GM12864 (cell line): ENCODE measurements around the gene B4GALT5.
"Not testable (repeated sequence)": the region's sequence is repeated elsewhere in the genome, so short reads cannot be mapped to it uniquely, and the experiment has no call there.

ENCODE experiments used
- DNase-seq: peaks from one replicate; pipeline ENCODE4 v3.0.0-alpha.2; 2011; ENCODE audit warnings: low read depth
- H3K4me3 ChIP-seq: 2 replicates; pipeline ENCODE4 v1.5.1; 2011; ENCODE audit warnings: mild to moderate bottlenecking, low read depth, low read length, control low read depth
- TF ChIP-seq, protein P1 (sequence below): IDR thresholded peaks from 2 replicates; pipeline ENCODE4 v1.5.1; 2011; ENCODE audit warnings: low read depth, mild to moderate bottlenecking, moderate library complexity, low read length, control low read depth, inconsistent platforms; ENCODE audit errors: missing control alignments

The B4GALT5 gene

GRCh38 chr20:49737260-49737659, 23.6 kb upstream of the B4GALT5 start:
- TF ChIP-seq, protein P1, sequence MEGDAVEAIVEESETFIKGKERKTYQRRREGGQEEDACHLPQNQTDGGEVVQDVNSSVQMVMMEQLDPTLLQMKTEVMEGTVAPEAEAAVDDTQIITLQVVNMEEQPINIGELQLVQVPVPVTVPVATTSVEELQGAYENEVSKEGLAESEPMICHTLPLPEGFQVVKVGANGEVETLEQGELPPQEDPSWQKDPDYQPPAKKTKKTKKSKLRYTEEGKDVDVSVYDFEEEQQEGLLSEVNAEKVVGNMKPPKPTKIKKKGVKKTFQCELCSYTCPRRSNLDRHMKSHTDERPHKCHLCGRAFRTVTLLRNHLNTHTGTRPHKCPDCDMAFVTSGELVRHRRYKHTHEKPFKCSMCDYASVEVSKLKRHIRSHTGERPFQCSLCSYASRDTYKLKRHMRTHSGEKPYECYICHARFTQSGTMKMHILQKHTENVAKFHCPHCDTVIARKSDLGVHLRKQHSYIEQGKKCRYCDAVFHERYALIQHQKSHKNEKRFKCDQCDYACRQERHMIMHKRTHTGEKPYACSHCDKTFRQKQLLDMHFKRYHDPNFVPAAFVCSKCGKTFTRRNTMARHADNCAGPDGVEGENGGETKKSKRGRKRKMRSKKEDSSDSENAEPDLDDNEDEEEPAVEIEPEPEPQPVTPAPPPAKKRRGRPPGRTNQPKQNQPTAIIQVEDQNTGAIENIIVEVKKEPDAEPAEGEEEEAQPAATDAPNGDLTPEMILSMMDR = no peak
- H3K4me3 ChIP-seq = no peak overlapping the region
- DNase-seq = no peak

GRCh38 chr20:49729780-49730179, 16.1 kb upstream of the B4GALT5 start:
- TF ChIP-seq, protein P1 = no peak
- DNase-seq = no peak
- no peak overlapping the region for H3K4me3 ChIP-seq

- no peak overlapping the region for H3K4me3 ChIP-seq
- TF ChIP-seq, protein P1 = no peak
- no peak for DNase-seq
Measured at GRCh38 chr20:49727894-49728885, 14.5 kb upstream of the B4GALT5 start.

DNA sequence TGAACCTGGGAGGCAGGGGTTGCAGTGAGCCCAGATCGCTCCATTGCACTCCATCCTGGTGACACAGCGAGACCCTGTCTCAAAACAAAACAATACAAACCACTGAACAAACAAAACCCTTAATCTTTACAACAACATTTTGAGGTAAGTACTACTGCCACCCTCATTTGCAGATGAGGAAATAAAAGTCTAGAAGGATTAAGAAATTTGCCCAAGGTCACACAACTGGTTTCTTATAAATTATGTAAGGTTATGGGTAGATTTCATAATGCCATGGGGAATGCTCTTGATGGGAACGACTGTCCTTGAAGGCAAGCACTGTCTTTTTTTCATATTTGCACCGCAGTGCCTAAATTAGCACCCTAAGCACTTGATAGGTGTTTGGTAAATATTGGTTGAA, 13.8 kb upstream of the B4GALT5 start:
- TF ChIP-seq, protein P1 = no peak
- no peak for DNase-seq
- no peak overlapping the region for H3K4me3 ChIP-seq

- TF ChIP-seq, protein P1 = no peak
- no peak for DNase-seq
Measured at GRCh38 chr20:49725694-49726093, 12.0 kb upstream of the B4GALT5 start.

GRCh38 chr20:49725224-49725606, 11.5 kb upstream of the B4GALT5 start:
- DNase-seq, H3K4me3 ChIP-seq: not testable (repeated sequence)

More at GRCh38 chr20:49725694-49726093, 12.0 kb upstream of the B4GALT5 start:
- H3K4me3 ChIP-seq = no peak overlapping the region

DNA sequence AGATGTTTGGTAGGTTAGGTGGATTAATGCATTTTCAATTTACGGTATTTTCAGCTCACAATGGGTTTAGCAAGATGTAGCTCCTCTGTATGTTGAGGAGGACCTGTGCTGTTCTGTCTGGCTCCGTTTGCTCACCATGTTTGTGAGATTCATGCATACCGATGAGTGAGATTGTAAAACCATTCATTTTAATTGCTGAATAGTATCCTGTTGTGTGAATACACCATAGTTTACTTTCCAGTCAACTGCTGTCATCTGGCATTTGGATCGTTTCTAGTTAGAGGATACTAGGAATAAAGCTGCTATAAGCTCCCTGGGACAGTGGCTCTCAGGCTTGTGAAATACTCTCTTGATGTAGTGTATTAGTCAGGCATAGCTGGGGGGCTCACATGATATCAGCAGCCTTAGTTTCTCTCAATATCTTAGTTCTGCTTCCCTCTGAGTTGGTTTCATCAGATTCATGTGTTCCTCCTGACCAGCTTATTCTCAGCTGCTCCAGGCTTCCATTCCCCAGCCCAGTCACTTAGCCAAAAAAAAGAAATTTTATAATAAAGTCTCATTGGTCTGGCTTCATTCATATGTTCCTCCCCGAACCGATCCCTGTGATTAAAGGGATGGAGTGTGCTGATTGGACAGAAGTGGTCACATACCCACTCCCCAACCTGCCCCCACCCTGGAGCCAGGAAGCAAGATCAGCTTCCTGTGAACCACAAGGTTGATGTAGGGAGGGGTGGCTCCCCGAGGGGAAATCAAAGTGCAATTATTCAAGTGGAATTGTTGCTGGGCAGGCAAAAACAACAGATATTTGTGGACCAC, 10.9 kb upstream of the B4GALT5 start:
- no peak for DNase-seq
- no peak overlapping the region for H3K4me3 ChIP-seq
- TF ChIP-seq, protein P1 = no peak

DNA sequence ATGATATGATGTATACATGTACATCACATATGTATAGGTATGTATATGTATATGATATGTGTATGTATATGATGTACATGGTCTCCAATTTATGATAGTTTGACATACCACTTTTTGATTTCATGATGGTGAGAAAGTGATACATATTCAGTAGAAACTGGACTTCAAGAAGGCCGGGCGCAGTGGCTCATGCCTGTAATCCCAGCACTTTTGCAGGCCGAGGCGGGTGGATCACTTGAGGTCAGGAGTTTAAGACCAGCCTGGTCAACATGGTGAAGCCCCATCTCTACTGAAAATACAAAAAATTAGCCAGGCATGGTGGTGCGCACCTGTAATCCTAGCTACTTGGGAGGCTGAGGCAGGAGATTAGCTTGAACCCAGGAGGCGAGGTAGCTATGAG, 10.1 kb upstream of the B4GALT5 start:
- DNase-seq = not testable (repeated sequence)

GRCh38 chr20:49721326-49721725, 7.6 kb upstream of the B4GALT5 start:
- H3K4me3 ChIP-seq, DNase-seq: not testable (repeated sequence)

More for the DNA sequence above, 10.1 kb upstream of the B4GALT5 start:
- not testable (repeated sequence) for H3K4me3 ChIP-seq
